HG03097 (cell line): ENCODE data around the gene HSPA4.

ENCODE experiments used
- ATAC-seq: cut with Tn5 transposase; IDR thresholded peaks from one replicate; pipeline ENCODE4 v1.9.1; 2021; ENCODE audit not compliant: unreplicated experiment, low FRiP score

HSPA4 gene

DNA sequence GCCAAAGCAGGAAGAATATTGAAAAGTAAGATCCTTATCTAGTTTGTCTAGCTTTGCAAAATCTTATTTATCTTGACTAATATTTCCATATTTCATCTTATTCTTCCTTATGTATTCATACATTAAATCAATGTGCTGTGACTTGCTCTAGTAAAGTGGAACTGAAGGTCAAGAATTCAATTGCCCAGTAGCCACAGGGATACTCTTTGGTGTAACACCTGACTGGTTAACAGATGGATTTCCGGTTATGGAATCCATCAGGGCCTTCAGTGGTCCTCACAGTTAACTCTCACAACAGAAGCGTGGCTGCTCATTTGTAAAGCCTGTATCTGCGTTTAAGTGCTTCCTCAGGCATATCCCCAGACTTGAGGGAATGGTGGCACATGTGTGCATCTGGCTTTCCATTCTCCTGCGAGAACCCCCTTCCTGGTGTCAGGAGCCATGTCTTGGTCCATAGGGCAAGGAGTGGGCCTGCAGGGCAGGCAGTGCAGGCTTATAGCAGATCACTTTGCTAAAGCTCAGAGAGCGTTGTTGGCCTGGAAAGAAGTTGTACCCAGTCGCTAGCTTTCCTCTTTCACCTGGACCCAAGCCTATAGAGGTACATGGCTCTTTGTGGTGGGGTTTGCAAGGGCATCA lies 99.2 kb downstream of the HSPA4 start:
- no peak for ATAC-seq

DNA sequence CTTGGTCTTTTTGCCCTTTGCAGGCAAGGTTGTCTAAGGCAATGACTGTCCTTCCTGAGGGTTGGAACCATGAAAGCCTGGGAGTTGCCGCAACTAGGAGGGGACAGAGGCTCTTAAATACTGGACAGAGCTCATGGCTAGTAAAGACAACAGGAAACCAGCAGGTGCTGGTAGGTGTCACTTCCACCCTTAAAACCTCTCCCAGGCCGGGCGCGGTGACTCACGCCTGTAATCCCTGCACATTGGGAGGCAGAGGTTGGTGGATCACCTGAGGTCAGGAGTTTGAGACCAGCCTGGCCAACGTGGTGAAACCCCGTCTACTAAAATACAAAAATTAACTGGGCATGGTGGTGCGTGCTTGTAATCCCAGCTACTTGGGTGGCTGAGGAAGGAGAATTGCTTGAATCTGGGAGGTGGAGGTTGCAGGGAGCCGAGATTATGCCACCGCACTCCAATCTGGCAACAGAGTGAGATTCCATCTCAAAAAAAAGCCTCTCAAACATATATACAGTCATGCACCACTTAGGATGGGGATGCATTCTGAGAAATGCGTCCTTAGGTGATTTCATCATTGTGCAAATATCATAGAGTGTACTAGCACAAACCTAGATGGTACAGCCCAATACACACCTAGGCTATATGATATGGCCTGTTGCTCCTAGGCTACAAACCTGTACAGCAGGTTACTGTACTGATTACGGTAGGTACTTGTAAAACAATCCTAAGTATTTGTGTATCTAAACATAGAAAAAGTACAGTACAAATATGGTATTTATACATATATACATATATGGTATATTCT lies 102.7 kb downstream of the HSPA4 start:
- no peak for ATAC-seq

DNA sequence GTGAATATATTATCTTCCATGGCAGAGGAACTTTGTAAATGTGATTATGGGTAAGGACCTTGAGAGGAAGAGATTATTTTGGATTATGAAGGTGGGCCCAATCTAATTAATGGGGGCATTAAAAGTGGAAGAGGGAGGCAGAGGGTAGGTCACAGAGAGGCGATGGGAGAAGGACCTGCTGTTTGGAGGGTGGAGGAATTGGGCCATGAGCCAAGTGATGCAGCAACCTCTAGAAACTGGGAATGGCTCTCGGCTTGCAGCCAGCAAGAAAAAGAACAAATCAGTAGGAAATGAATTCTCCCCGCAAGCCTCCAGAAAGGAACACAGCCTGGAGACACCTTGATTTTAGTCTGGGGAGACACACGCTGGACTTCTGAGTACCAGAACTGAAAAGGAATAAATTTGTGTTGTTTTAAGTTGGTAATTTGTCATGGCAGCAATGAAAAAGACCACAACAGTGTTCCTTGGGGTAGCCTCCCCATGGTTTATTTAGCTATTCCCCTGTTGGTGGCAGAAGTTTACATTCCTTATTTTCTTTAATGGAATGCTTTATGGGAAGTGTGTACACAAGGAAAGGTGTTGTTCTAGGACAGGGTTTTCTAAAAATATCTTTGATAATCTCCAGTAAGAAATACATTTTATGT lies 103.6 kb downstream of the HSPA4 start:
- no peak for ATAC-seq
